ENCODE data around the gene AK5.

The AK5 gene

GRCh38 chr1:77347646-77348045 lies 65.8 kb downstream of the AK5 start:
- H3K4me3 Mint-ChIP-seq: no peak overlapping the region
- H3K9me3 Mint-ChIP-seq: no peaks in the 10 kb centered on the region
- ATAC-seq (replicated peaks): no peak

GRCh38 chr1:77348549-77348948 lies 66.7 kb downstream of the AK5 start:
- H3K27me3 Mint-ChIP-seq: peaks cover 1 to 7% of the 10 kb centered on the region in 2 donors
- DNase-seq (no peak), ATAC-seq (replicated peaks) (no peak)
- peaks cover 0 to under 1% of the 10 kb centered on the region in 2 donors for H3K4me1 Mint-ChIP-seq (ENCODE audit: low read depth in 2 of 2)
- H3K36me3 Mint-ChIP-seq (ENCODE audit: insufficient read depth): no peaks in the 10 kb centered on the region
- no peak overlapping the region for H3K4me3 Mint-ChIP-seq
- H3K27ac Mint-ChIP-seq: no peak overlapping the region
- H3K9me3 Mint-ChIP-seq: no peaks in the 10 kb centered on the region

More at GRCh38 chr1:77347646-77348045, 65.8 kb downstream of the AK5 start:
- no peak for DNase-seq
- H3K4me1 Mint-ChIP-seq (ENCODE audit: low read depth in 2 of 2): no peaks in the 10 kb centered on the region
- no peaks in the 10 kb centered on the region for H3K36me3 Mint-ChIP-seq (ENCODE audit: insufficient read depth)
- peaks cover 6 to 7% of the 10 kb centered on the region in 2 donors for H3K27me3 Mint-ChIP-seq
- H3K27ac Mint-ChIP-seq: no peak overlapping the region

GRCh38 chr1:77349275-77349674 lies 67.5 kb downstream of the AK5 start:
- DNase-seq (no peak), ATAC-seq (replicated peaks) (no peak)
- Mint-ChIP-seq H3K4me1 (ENCODE audit: low read depth in 2 of 2) (peaks cover 0 to 3% of the 10 kb centered on the region in 2 donors), H3K27me3 (peaks cover 0 to 7% of the 10 kb centered on the region in 2 donors), H3K4me3 (no peak overlapping the region), H3K9me3 (no peaks in the 10 kb centered on the region), H3K36me3 (ENCODE audit: insufficient read depth) (no peaks in the 10 kb centered on the region), H3K27ac (no peak overlapping the region)

- Mint-ChIP-seq H3K4me3 (no peak overlapping the region), H3K27me3 (peaks cover 0 to 7% of the 10 kb centered on the region in 2 donors), H3K9me3 (no peaks in the 10 kb centered on the region), H3K4me1 (ENCODE audit: low read depth in 2 of 2) (peaks cover 0 to 3% of the 10 kb centered on the region in 2 donors), H3K27ac (no peak overlapping the region), H3K36me3 (ENCODE audit: insufficient read depth) (no peaks in the 10 kb centered on the region)
- ATAC-seq (replicated peaks) (no peak), DNase-seq (no peak)
Observed at GRCh38 chr1:77350012-77350770, 68.4 kb downstream of the AK5 start.

- H3K27me3 Mint-ChIP-seq: no peaks in the 10 kb centered on the region
- DNase-seq (no peak), ATAC-seq (replicated peaks) (no peak)
- no peaks in the 10 kb centered on the region for H3K36me3 Mint-ChIP-seq (ENCODE audit: insufficient read depth)
- H3K4me1 Mint-ChIP-seq (ENCODE audit: low read depth in 2 of 2): peaks cover 0 to 3% of the 10 kb centered on the region in 2 donors
- H3K9me3 Mint-ChIP-seq: no peaks in the 10 kb centered on the region
- no peak overlapping the region for H3K4me3 Mint-ChIP-seq
- H3K27ac Mint-ChIP-seq: no peak overlapping the region
Observed at GRCh38 chr1:77354536-77354935, 72.7 kb downstream of the AK5 start.

GRCh38 chr1:77355010-77355409 lies 73.2 kb downstream of the AK5 start:
- no peak for ATAC-seq (replicated peaks)
- Mint-ChIP-seq H3K4me1 (ENCODE audit: low read depth in 2 of 2) (peaks cover 0 to 3% of the 10 kb centered on the region in 2 donors), H3K27ac (no peak overlapping the region), H3K36me3 (ENCODE audit: insufficient read depth) (no peaks in the 10 kb centered on the region), H3K9me3 (no peaks in the 10 kb centered on the region), H3K4me3 (no peak overlapping the region), H3K27me3 (no peaks in the 10 kb centered on the region)
- no peak for DNase-seq

GRCh38 chr1:77356136-77356535 lies 74.3 kb downstream of the AK5 start:
- no peak overlapping the region for H3K4me3 Mint-ChIP-seq
- H3K9me3 Mint-ChIP-seq: no peaks in the 10 kb centered on the region
- ATAC-seq (replicated peaks) (no peak), DNase-seq (no peak)
- H3K36me3 Mint-ChIP-seq (ENCODE audit: insufficient read depth): no peaks in the 10 kb centered on the region
- no peak overlapping the region for H3K27ac Mint-ChIP-seq
- no peaks in the 10 kb centered on the region for H3K27me3 Mint-ChIP-seq
- peaks cover 0 to 3% of the 10 kb centered on the region in 2 donors for H3K4me1 Mint-ChIP-seq (ENCODE audit: low read depth in 2 of 2)

- H3K27me3 Mint-ChIP-seq: no peaks in the 10 kb centered on the region
- no peaks in the 10 kb centered on the region for H3K4me1 Mint-ChIP-seq (ENCODE audit: low read depth in 2 of 2)
- no peak overlapping the region for H3K4me3 Mint-ChIP-seq
- H3K9me3 Mint-ChIP-seq: no peaks in the 10 kb centered on the region
- no peak overlapping the region for H3K27ac Mint-ChIP-seq
- H3K36me3 Mint-ChIP-seq (ENCODE audit: insufficient read depth): no peaks in the 10 kb centered on the region
- ATAC-seq (replicated peaks) (no peak), DNase-seq (no peak)
Observed at GRCh38 chr1:77360256-77360655, 78.4 kb downstream of the AK5 start.

GRCh38 chr1:77361621-77362020 lies 79.8 kb downstream of the AK5 start:
- no peaks in the 10 kb centered on the region for H3K27me3 Mint-ChIP-seq
- H3K36me3 Mint-ChIP-seq (ENCODE audit: insufficient read depth): no peaks in the 10 kb centered on the region
- ATAC-seq (replicated peaks) (no peak), DNase-seq (no peak)
- H3K27ac Mint-ChIP-seq: no peak overlapping the region
- H3K9me3 Mint-ChIP-seq: no peaks in the 10 kb centered on the region
- H3K4me3 Mint-ChIP-seq: no peak overlapping the region
- H3K4me1 Mint-ChIP-seq (ENCODE audit: low read depth in 2 of 2): no peaks in the 10 kb centered on the region

GRCh38 chr1:77370161-77370560 lies 88.3 kb downstream of the AK5 start:
- DNase-seq: no peak
- Mint-ChIP-seq H3K4me3 (no peak overlapping the region), H3K27ac (no peak overlapping the region), H3K27me3 (peaks cover 6 to 24% of the 10 kb centered on the region in 2 donors), H3K9me3 (no peaks in the 10 kb centered on the region), H3K36me3 (ENCODE audit: insufficient read depth) (no peaks in the 10 kb centered on the region), H3K4me1 (ENCODE audit: low read depth in 2 of 2) (no peaks in the 10 kb centered on the region)
- ATAC-seq (replicated peaks): no peak

- H3K9me3 Mint-ChIP-seq: no peaks in the 10 kb centered on the region
- no peaks in the 10 kb centered on the region for H3K4me1 Mint-ChIP-seq (ENCODE audit: low read depth in 2 of 2)
- no peak for DNase-seq
- H3K36me3 Mint-ChIP-seq (ENCODE audit: insufficient read depth): no peaks in the 10 kb centered on the region
- no peak overlapping the region for H3K4me3 Mint-ChIP-seq
- H3K27ac Mint-ChIP-seq: no peak overlapping the region
- no peak for ATAC-seq (replicated peaks)
- H3K27me3 Mint-ChIP-seq: peaks cover 6 to 24% of the 10 kb centered on the region in 2 donors
Observed at GRCh38 chr1:77370583-77371306, 88.9 kb downstream of the AK5 start.

GRCh38 chr1:77371396-77371795 lies 89.6 kb downstream of the AK5 start:
- no peak for ATAC-seq (replicated peaks)
- no peak overlapping the region for H3K27ac Mint-ChIP-seq

GRCh38 chr1:77373702-77374101 lies 91.9 kb downstream of the AK5 start:
- Mint-ChIP-seq H3K27me3 (peaks cover 6 to 24% of the 10 kb centered on the region in 2 donors), H3K4me1 (ENCODE audit: low read depth in 2 of 2) (no peaks in the 10 kb centered on the region), H3K9me3 (no peaks in the 10 kb centered on the region), H3K27ac (no peak overlapping the region), H3K36me3 (ENCODE audit: insufficient read depth) (no peaks in the 10 kb centered on the region), H3K4me3 (no peak overlapping the region)
- DNase-seq: no peak
- no peak for ATAC-seq (replicated peaks)

More at GRCh38 chr1:77371396-77371795, 89.6 kb downstream of the AK5 start:
- Mint-ChIP-seq H3K36me3 (ENCODE audit: insufficient read depth) (no peaks in the 10 kb centered on the region), H3K4me1 (ENCODE audit: low read depth in 2 of 2) (no peaks in the 10 kb centered on the region), H3K4me3 (no peak overlapping the region), H3K27me3 (peaks cover 6 to 24% of the 10 kb centered on the region in 2 donors), H3K9me3 (no peaks in the 10 kb centered on the region)
- no peak for DNase-seq

GRCh38 chr1:77375541-77375940 lies 93.7 kb downstream of the AK5 start:
- H3K9me3 Mint-ChIP-seq: no peaks in the 10 kb centered on the region
- H3K27me3 Mint-ChIP-seq: peaks cover under 1 to 21% of the 10 kb centered on the region in 2 donors
- no peak overlapping the region for H3K27ac Mint-ChIP-seq
- H3K4me3 Mint-ChIP-seq: no peak overlapping the region
- DNase-seq: no peak
- ATAC-seq (replicated peaks): no peak
- no peaks in the 10 kb centered on the region for H3K4me1 Mint-ChIP-seq (ENCODE audit: low read depth in 2 of 2)
- no peaks in the 10 kb centered on the region for H3K36me3 Mint-ChIP-seq (ENCODE audit: insufficient read depth)
